Body of pancreas (tissue), 4 donors: ENCODE measurements around the gene FAM78A. TPM values are rescaled to one million over a fixed set of nuclear protein-coding genes. Genes with fewer than 3 reads are reported as not detected.

Source experiments
- ATAC-seq: fragments of 150-250 bp; one replicate; pipeline ENCODE4 v1.9.1; 2016
- DNase-seq, 4 donors: peaks; one replicate each; pipeline ENCODE4 v3.0.0-alpha.2; 2019
- H3K27ac ChIP-seq, 4 donors: fragments of 200-600 bp; sonication (generic); 1 replicate in 3 of 4; 2 replicates in 1 of 4; pipeline versions ENCODE4 v1.5.1 to v1.6.1; 2016 to 2019; ENCODE audit warnings: mild to moderate bottlenecking in 1 of 4, mixed read lengths in 1 of 4, moderate library complexity in 1 of 4
- H3K27me3 ChIP-seq, 2 donors: fragments of 200-600 bp; sonication (generic); one replicate each; pipeline ENCODE4 v1.6.0; 2016; ENCODE audit warnings: mild to moderate bottlenecking in 1 of 2
- H3K36me3 ChIP-seq, 2 donors: fragments of 200-600 bp; sonication (generic); replicated peaks in 1 of 2; 2 replicates each; pipeline ENCODE4 v1.5.1; 2016; ENCODE audit warnings: low read depth in 2 of 2; ENCODE audit not compliant: insufficient read depth in 1 of 2
- H3K4me1 ChIP-seq: fragments of 200-600 bp; sonication (generic); one replicate; pipeline ENCODE4 v1.6.0; 2016
- H3K4me3 ChIP-seq, 2 donors: fragments of 200-600 bp; sonication (generic); 1 replicate in 1 of 2; 2 replicates in 1 of 2; pipeline ENCODE4 v1.5.1; 2016 to 2019
- H3K9me3 ChIP-seq, 3 donors: fragments of 200-600 bp; sonication (generic); 1 replicate in 2 of 3; 2 replicates in 1 of 3; pipeline ENCODE4 v1.5.1; 2016
- POLR2A ChIP-seq, 3 donors: fragments of 450-650 bp; IDR thresholded peaks; one replicate each; pipeline ENCODE4 v1.6.1; 2016; ENCODE audit warnings: antibody characterized with exemption in 3 of 3, mild to moderate bottlenecking in 2 of 3
- WGBS, 2 donors: methylation state at CpG; one replicate each; pipeline ENCODE4 v1.1.5; 2017; 5-methylcytosine and 5-hydroxymethylcytosine counted together
- intact Hi-C: fragments of 100-400 bp; cut with DNase I; formaldehyde crosslinking; loops from one replicate; pipeline ENCODE4 v1.15.1; 2023
- total RNA-seq, 2 donors: library from RNA; depleted of rRNA; stranded (reverse); fragments of >200 nt; gene quantifications; one replicate each; pipeline ENCODE4 v1.1.0, GENCODE V29; 2016
- TF ChIP-seq, protein P1 (sequence below), 7 experiments: fragments of 450-650 bp in 4 of 7; fragments of 200-600 bp in 3 of 7; sonication (generic) in 3 of 7; IDR thresholded peaks; one replicate each; pipeline ENCODE4 v1.5.1; 2016 to 2019; ENCODE audit warnings: antibody characterized with exemption in 7 of 7

The FAM78A gene
- total RNA-seq, 2 donors from 2014 or later: under 0.01 to 0.78 TPM

- Histone ChIP-seq H3K4me1 (no peaks in the 10 kb centered on the region), H3K9me3 (no peaks in the 10 kb centered on the region), H3K27ac (no peak overlapping the region), H3K4me3 (no peak overlapping the region), H3K27me3 (no peaks in the 10 kb centered on the region), H3K36me3 (peaks cover 7 to 13% of the 10 kb centered on the region in 2 donors)
- WGBS, 2 donors: 59 to 65% methylated on average over 9 of the region's 9 CpGs
- DNase-seq: peak in 2 of 4 donors; percentile 31 to 33
- no peak for TF ChIP-seq POLR2A (IDR thresholded peaks at IDR 0.05)
- TF ChIP-seq, protein P1, sequence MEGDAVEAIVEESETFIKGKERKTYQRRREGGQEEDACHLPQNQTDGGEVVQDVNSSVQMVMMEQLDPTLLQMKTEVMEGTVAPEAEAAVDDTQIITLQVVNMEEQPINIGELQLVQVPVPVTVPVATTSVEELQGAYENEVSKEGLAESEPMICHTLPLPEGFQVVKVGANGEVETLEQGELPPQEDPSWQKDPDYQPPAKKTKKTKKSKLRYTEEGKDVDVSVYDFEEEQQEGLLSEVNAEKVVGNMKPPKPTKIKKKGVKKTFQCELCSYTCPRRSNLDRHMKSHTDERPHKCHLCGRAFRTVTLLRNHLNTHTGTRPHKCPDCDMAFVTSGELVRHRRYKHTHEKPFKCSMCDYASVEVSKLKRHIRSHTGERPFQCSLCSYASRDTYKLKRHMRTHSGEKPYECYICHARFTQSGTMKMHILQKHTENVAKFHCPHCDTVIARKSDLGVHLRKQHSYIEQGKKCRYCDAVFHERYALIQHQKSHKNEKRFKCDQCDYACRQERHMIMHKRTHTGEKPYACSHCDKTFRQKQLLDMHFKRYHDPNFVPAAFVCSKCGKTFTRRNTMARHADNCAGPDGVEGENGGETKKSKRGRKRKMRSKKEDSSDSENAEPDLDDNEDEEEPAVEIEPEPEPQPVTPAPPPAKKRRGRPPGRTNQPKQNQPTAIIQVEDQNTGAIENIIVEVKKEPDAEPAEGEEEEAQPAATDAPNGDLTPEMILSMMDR (IDR thresholded peaks at IDR 0.05): no peak
- intact Hi-C loops: no loop called here
- no peak for ATAC-seq
Observed at GRCh38 chr9:131227112-131227958, 49.0 kb downstream of the FAM78A start.

- intact Hi-C loops: no loop called here
- Histone ChIP-seq H3K27me3 (no peaks in the 10 kb centered on the region), H3K4me1 (no peaks in the 10 kb centered on the region), H3K4me3 (no peak overlapping the region), H3K27ac (no peak overlapping the region), H3K36me3 (peaks cover 0 to 3% of the 10 kb centered on the region in 2 donors), H3K9me3 (no peaks in the 10 kb centered on the region)
- WGBS, 2 donors: 84 to 86% methylated on average over 3 of the region's 3 CpGs
- DNase-seq: no peak
- no peak for ATAC-seq
- no peak for TF ChIP-seq POLR2A (IDR thresholded peaks at IDR 0.05)
- TF ChIP-seq, protein P1 (IDR thresholded peaks at IDR 0.05): no peak
Observed at GRCh38 chr9:131226226-131226625, 50.1 kb downstream of the FAM78A start.

- no peak for ATAC-seq
- Histone ChIP-seq H3K4me3 (no peak overlapping the region), H3K4me1 (no peaks in the 10 kb centered on the region), H3K36me3 (no peaks in the 10 kb centered on the region), H3K9me3 (no peaks in the 10 kb centered on the region), H3K27ac (no peak overlapping the region), H3K27me3 (no peaks in the 10 kb centered on the region)
- TF ChIP-seq POLR2A (IDR thresholded peaks at IDR 0.05): no peak
- TF ChIP-seq, protein P1 (IDR thresholded peaks at IDR 0.05): no peak
- 90 to 94% methylated on average over 6 of the region's 6 CpGs for WGBS, 2 donors
- DNase-seq: no peak
- intact Hi-C loops: no loop called here
Observed at GRCh38 chr9:131222460-131222859, 53.9 kb downstream of the FAM78A start.

DNA sequence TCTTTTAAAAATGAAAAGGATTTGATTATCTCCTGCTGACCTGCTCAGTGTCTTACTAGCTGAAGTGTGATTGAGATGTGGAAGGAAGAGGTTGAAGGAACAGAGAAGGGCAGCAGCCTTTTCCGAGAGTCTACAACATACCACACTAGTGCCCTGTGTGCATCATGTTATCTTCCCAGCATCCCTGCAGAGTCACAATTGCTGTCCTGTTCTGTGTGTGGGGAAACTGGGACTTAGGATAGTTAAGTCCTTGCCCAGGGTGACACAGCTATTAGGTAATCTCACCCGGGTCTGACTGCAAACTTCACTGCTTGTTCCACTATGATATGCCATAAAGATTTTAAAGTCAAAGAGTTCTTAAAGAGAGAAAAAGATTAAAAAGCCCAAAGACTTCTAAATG, 55.8 kb downstream of the FAM78A start:
- H3K27me3 ChIP-seq: no peaks in the 10 kb centered on the region
- no peaks in the 10 kb centered on the region for H3K4me1 ChIP-seq
- H3K4me3 ChIP-seq: no peak overlapping the region
- ATAC-seq: no peak
- no peak for DNase-seq
- no peak for TF ChIP-seq POLR2A (IDR thresholded peaks at IDR 0.05)
- no peak overlapping the region for H3K27ac ChIP-seq
- intact Hi-C loops: no loop called here
- no peaks in the 10 kb centered on the region for H3K36me3 ChIP-seq
- H3K9me3 ChIP-seq: no peaks in the 10 kb centered on the region
- WGBS, 2 donors: 87 to 88% methylated on average over 2 of the region's 2 CpGs

- no peak for DNase-seq
- no peaks in the 10 kb centered on the region for H3K36me3 ChIP-seq
- intact Hi-C loops: no loop called here
- TF ChIP-seq POLR2A (IDR thresholded peaks at IDR 0.05): no peak
- TF ChIP-seq, protein P1 (IDR thresholded peaks at IDR 0.05): no peak
- no peak overlapping the region for H3K4me3 ChIP-seq
- ATAC-seq: no peak
- WGBS, 2 donors: 79 to 85% methylated on average over 5 of the region's 5 CpGs
- H3K4me1 ChIP-seq: no peaks in the 10 kb centered on the region
- no peak overlapping the region for H3K27ac ChIP-seq
- no peaks in the 10 kb centered on the region for H3K27me3 ChIP-seq
- H3K9me3 ChIP-seq: no peaks in the 10 kb centered on the region
Observed at GRCh38 chr9:131218370-131218769, 57.9 kb downstream of the FAM78A start.
